ENCODE measurements around the gene TCF7L1.

The TCF7L1 gene

DNA sequence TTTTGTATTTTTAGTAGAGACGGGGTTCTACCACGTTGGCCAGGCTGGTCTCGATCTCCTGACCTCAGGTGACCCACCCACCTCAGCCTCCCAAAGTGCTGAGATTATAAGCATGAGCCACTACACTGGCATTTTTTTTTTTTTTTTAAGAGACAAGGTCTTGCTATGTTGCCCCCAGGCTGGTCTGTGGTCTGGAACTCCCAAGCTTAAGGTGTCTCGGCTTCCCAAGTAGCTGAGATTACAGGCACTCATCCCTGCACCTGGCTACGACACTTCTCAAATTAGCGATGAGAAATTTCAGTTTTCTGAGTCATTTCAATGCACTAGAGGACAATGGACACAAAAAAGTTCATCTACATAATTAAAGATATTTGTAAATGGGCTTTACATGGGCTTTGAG, 36.6 kb upstream of the TCF7L1 start:
- H3K4me3 ChIP-seq (ENCODE audit: control insufficient read depth in 1 of 7, extremely low read depth in 1 of 7, insufficient read depth in 4 of 7, low read depth in 2 of 7, low read length in 6 of 7), result no peak overlapping the region
- H3K27me3 ChIP-seq (replicated peaks in 2 of 5; ENCODE audit: control insufficient read depth in 4 of 5, insufficient read depth in 5 of 5, low read length in 4 of 5), result no peaks in the 10 kb centered on the region

DNA sequence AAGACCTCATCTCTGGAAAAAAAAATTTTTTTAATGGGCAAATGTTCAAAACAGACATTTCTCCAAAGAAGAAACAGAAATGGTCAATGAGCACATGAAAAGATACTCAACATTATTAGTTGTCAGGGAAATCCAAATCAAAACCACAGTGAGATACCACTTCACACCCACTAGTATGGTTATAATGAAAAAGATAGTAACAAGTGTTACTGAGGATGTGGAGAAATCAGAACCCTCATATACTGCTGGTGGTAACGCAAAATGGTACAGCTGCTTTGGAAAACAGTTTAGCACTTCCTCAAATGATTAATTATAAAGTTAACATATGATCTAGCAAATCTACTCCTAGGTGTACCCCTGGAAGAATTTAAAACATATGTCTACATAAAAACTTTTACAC, 29.0 kb upstream of the TCF7L1 start:
- ChIA-PET POLR2A (no interaction called here), CTCF (no interaction called here)
- H3K9me3 ChIP-seq (ENCODE audit: control extremely low read depth in 1 of 5, control insufficient read depth in 4 of 5, insufficient read depth in 2 of 5, low read depth in 1 of 5, low read length in 4 of 5), result no peaks in the 10 kb centered on the region
- no CpG with 5 or more reads among the region's 1 CpG for WGBS (ENCODE audit: insufficient coverage)
- DNase-seq, result no peak
- no peak overlapping the region for H3K27ac ChIP-seq (ENCODE audit: insufficient read depth in 1 of 2, low read depth in 1 of 2, low read length in 2 of 2, poor library complexity in 1 of 2, severe bottlenecking in 2 of 2)
- H3K27me3 ChIP-seq (replicated peaks in 2 of 5; ENCODE audit: control insufficient read depth in 4 of 5, insufficient read depth in 5 of 5, low read length in 4 of 5), result no peaks in the 10 kb centered on the region
- H3K4me3 ChIP-seq (ENCODE audit: control insufficient read depth in 1 of 7, extremely low read depth in 1 of 7, insufficient read depth in 4 of 7, low read depth in 2 of 7, low read length in 6 of 7), result no peak overlapping the region
- no peaks in the 10 kb centered on the region for H3K36me3 ChIP-seq (ENCODE audit: control insufficient read depth in 4 of 4, insufficient read depth in 4 of 4, low read length in 3 of 4)
- no peaks in the 10 kb centered on the region for H3K4me1 ChIP-seq (ENCODE audit: control extremely low read depth in 1 of 4, control insufficient read depth in 4 of 4, insufficient read depth in 4 of 4, low read length in 3 of 4)

More for the DNA sequence above, 36.6 kb upstream of the TCF7L1 start:
- ChIA-PET CTCF (no interaction called here), POLR2A (no interaction called here)
- 84% methylated on average over 4 of the region's 6 CpGs for WGBS (ENCODE audit: insufficient coverage)
- no peak overlapping the region for H3K27ac ChIP-seq (ENCODE audit: insufficient read depth in 1 of 2, low read depth in 1 of 2, low read length in 2 of 2, poor library complexity in 1 of 2, severe bottlenecking in 2 of 2)
- H3K9me3 ChIP-seq (ENCODE audit: control extremely low read depth in 1 of 5, control insufficient read depth in 4 of 5, insufficient read depth in 2 of 5, low read depth in 1 of 5, low read length in 4 of 5), result peaks cover 0 to 3% (median 0%) of the 10 kb centered on the region in 5 experiments
- no peaks in the 10 kb centered on the region for H3K36me3 ChIP-seq (ENCODE audit: control insufficient read depth in 4 of 4, insufficient read depth in 4 of 4, low read length in 3 of 4)
- DNase-seq, result no peak
- no peaks in the 10 kb centered on the region for H3K4me1 ChIP-seq (ENCODE audit: control extremely low read depth in 1 of 4, control insufficient read depth in 4 of 4, insufficient read depth in 4 of 4, low read length in 3 of 4)

DNA sequence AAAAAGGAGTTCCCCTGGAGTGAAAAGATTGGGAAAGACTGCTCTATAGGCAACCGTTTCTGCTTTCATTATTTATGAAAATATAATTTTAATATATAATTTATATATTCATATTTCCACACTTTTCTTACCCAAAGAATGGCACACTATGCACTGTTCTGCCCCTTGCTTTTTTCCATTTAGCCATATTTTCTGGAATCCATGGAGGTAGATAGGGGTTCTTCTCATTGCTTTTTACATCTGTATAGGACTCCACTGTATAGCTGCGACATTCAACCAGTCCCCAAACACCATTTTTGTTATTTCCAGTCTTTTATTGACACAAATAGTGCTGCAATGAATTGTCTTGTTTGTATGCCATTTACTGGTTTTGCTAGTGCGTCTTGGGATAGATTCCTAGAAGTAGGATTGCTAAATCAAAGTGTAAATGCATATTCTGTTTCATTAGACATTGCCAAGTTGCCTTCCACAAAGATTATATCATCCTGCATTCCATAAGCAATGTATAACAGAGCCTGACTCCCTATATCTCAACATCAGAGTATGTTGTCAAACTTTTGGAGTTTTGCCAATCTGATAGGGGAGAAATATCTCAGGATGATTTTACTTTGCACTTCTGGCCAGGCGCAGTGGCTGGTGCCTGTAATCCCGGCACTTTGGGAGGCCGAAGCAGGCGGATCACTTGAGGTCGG, 26.6 kb upstream of the TCF7L1 start:
- no peaks in the 10 kb centered on the region for H3K4me1 ChIP-seq (ENCODE audit: control extremely low read depth in 1 of 4, control insufficient read depth in 4 of 4, insufficient read depth in 4 of 4, low read length in 3 of 4)
- no peak overlapping the region for H3K4me3 ChIP-seq (ENCODE audit: control insufficient read depth in 1 of 7, extremely low read depth in 1 of 7, insufficient read depth in 4 of 7, low read depth in 2 of 7, low read length in 6 of 7)
- ChIA-PET POLR2A (no interaction called here), CTCF (interaction anchor here (1.1 kb wide), 1 partner anchor 11 kb away, joined by 3 read pairs; no protein-coding TSS in a partner anchor)
- H3K27ac ChIP-seq (ENCODE audit: insufficient read depth in 1 of 2, low read depth in 1 of 2, low read length in 2 of 2, poor library complexity in 1 of 2, severe bottlenecking in 2 of 2), result no peak overlapping the region
- 100% methylated on average over 1 of the region's 8 CpGs for WGBS (ENCODE audit: insufficient coverage)
- DNase-seq, result no peak
- no peaks in the 10 kb centered on the region for H3K36me3 ChIP-seq (ENCODE audit: control insufficient read depth in 4 of 4, insufficient read depth in 4 of 4, low read length in 3 of 4)
- peaks cover 0 to 2% (median 0%) of the 10 kb centered on the region in 5 experiments for H3K27me3 ChIP-seq (replicated peaks in 2 of 5; ENCODE audit: control insufficient read depth in 4 of 5, insufficient read depth in 5 of 5, low read length in 4 of 5)
- no peaks in the 10 kb centered on the region for H3K9me3 ChIP-seq (ENCODE audit: control extremely low read depth in 1 of 5, control insufficient read depth in 4 of 5, insufficient read depth in 2 of 5, low read depth in 1 of 5, low read length in 4 of 5)

DNA sequence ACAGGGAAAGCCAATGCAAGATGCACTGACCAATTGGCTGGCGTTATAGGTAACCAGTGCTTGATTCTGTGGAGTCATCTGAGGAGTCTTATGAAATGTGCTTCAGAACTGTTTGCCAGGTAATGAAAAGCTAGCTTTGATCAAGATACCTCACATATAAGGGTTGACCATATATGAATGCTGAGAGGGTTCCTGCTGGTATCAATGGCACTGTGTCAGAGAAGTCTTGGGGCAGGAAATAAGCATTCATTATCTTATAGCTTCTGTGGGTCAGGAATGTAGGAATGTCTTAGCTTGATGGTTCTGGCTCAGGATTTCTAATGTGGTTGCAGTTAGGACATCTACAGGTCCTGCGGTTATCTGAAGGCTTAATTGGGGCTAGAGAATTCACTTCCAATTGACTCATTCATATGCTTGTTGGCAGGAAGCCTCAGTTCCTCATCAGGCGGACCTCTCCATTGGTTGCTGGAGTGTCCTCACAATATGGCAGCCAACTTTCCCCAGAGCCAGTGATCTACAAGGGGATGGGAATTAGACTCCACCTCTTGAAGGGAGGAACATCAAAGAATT, 22.1 kb upstream of the TCF7L1 start:
- H3K27ac ChIP-seq (ENCODE audit: insufficient read depth in 1 of 2, low read depth in 1 of 2, low read length in 2 of 2, poor library complexity in 1 of 2, severe bottlenecking in 2 of 2), result no peak overlapping the region
- no peak overlapping the region for H3K4me3 ChIP-seq (ENCODE audit: control insufficient read depth in 1 of 7, extremely low read depth in 1 of 7, insufficient read depth in 4 of 7, low read depth in 2 of 7, low read length in 6 of 7)
- peaks cover 0 to 2% (median 0%) of the 10 kb centered on the region in 5 experiments for H3K27me3 ChIP-seq (replicated peaks in 2 of 5; ENCODE audit: control insufficient read depth in 4 of 5, insufficient read depth in 5 of 5, low read length in 4 of 5)
- H3K36me3 ChIP-seq (ENCODE audit: control insufficient read depth in 4 of 4, insufficient read depth in 4 of 4, low read length in 3 of 4), result no peaks in the 10 kb centered on the region
- no peaks in the 10 kb centered on the region for H3K4me1 ChIP-seq (ENCODE audit: control extremely low read depth in 1 of 4, control insufficient read depth in 4 of 4, insufficient read depth in 4 of 4, low read length in 3 of 4)
- WGBS (ENCODE audit: insufficient coverage), result 100% methylated on average over 3 of the region's 3 CpGs
- ChIA-PET POLR2A (no interaction called here), CTCF (no interaction called here)
- H3K9me3 ChIP-seq (ENCODE audit: control extremely low read depth in 1 of 5, control insufficient read depth in 4 of 5, insufficient read depth in 2 of 5, low read depth in 1 of 5, low read length in 4 of 5), result no peaks in the 10 kb centered on the region
- DNase-seq, result no peak

DNA sequence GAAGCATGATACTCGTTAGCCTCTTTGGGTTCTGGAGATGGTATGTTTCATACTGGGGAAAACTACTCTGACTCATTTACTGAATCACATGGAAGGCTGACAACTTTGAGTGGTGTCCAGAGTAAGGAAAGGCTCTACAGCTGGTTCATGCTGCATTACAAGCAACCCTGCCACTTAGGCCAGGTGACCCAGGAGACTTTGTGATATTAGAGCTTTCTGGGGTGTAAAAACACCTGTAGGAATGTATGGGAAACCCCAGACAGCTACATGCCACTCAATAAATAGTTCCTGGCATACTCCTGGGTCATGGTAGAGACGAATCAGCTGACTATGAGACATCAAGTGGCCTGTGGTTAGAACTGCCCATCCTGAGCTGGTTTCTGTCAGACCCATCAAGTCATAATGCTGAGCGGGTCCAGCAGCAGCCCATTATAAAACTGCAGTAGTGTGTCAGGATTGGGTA, 21.3 kb upstream of the TCF7L1 start:
- Histone ChIP-seq H3K9me3 (ENCODE audit: control extremely low read depth in 1 of 5, control insufficient read depth in 4 of 5, insufficient read depth in 2 of 5, low read depth in 1 of 5, low read length in 4 of 5) (no peaks in the 10 kb centered on the region), H3K27ac (ENCODE audit: insufficient read depth in 1 of 2, low read depth in 1 of 2, low read length in 2 of 2, poor library complexity in 1 of 2, severe bottlenecking in 2 of 2) (no peak overlapping the region), H3K4me3 (ENCODE audit: control insufficient read depth in 1 of 7, extremely low read depth in 1 of 7, insufficient read depth in 4 of 7, low read depth in 2 of 7, low read length in 6 of 7) (no peak overlapping the region), H3K27me3 (replicated peaks in 2 of 5; ENCODE audit: control insufficient read depth in 4 of 5, insufficient read depth in 5 of 5, low read length in 4 of 5) (peaks cover 0 to 2% (median 0%) of the 10 kb centered on the region in 5 experiments), H3K4me1 (ENCODE audit: control extremely low read depth in 1 of 4, control insufficient read depth in 4 of 4, insufficient read depth in 4 of 4, low read length in 3 of 4) (no peaks in the 10 kb centered on the region), H3K36me3 (ENCODE audit: control insufficient read depth in 4 of 4, insufficient read depth in 4 of 4, low read length in 3 of 4) (no peaks in the 10 kb centered on the region)
- 100% methylated on average over 2 of the region's 3 CpGs for WGBS (ENCODE audit: insufficient coverage)
- ChIA-PET CTCF (interaction anchor here (1.3 kb wide), 1 partner anchor 10 kb away, joined by 3 read pairs; no protein-coding TSS in a partner anchor), POLR2A (no interaction called here)
- no peak for DNase-seq

DNA sequence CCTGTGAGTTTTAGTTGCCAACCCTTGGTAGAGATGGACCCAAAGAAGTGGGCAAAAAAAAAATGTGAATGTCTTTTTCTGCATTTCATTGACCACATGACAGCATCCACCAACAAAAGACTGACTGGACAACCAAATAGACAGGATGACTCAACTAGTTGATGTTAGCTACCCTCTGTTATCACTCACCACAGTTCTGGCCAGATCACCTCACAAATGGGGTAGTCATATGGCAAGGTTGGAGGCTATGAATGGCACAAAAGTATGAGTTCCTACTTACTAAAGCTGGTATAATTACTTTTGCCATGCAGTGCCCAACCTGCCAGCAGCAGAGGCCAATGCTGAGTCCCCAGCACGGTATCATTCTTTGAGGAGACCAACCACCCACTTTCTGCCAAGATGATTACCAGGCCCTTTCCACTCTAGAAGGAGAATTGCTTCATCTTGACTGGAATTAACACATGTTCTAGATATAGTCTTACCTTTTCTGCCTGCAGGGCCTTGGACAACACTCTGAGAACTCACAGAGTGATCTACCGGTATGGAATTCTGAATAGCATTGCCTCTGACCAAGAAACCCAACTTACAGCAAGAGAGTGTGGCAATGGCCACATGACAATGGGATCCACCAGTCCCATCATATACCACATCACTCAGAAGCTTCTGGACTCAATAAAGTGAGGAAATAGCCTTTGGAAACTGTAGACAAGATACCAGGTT, 20.1 kb upstream of the TCF7L1 start:
- DNase-seq, result no peak
- Histone ChIP-seq H3K27me3 (replicated peaks in 2 of 5; ENCODE audit: control insufficient read depth in 4 of 5, insufficient read depth in 5 of 5, low read length in 4 of 5) (peaks cover 0 to 2% (median 0%) of the 10 kb centered on the region in 5 experiments), H3K4me1 (ENCODE audit: control extremely low read depth in 1 of 4, control insufficient read depth in 4 of 4, insufficient read depth in 4 of 4, low read length in 3 of 4) (no peaks in the 10 kb centered on the region), H3K9me3 (ENCODE audit: control extremely low read depth in 1 of 5, control insufficient read depth in 4 of 5, insufficient read depth in 2 of 5, low read depth in 1 of 5, low read length in 4 of 5) (no peaks in the 10 kb centered on the region), H3K27ac (ENCODE audit: insufficient read depth in 1 of 2, low read depth in 1 of 2, low read length in 2 of 2, poor library complexity in 1 of 2, severe bottlenecking in 2 of 2) (no peak overlapping the region), H3K4me3 (ENCODE audit: control insufficient read depth in 1 of 7, extremely low read depth in 1 of 7, insufficient read depth in 4 of 7, low read depth in 2 of 7, low read length in 6 of 7) (no peak overlapping the region), H3K36me3 (ENCODE audit: control insufficient read depth in 4 of 4, insufficient read depth in 4 of 4, low read length in 3 of 4) (no peaks in the 10 kb centered on the region)
- WGBS (ENCODE audit: insufficient coverage), result 28% methylated on average over 2 of the region's 2 CpGs
- POLR2A ChIA-PET, result no interaction called here
- CTCF ChIA-PET, result interaction anchor here (1.3 kb wide), 1 partner anchor 9 kb away, joined by 3 read pairs; no protein-coding TSS in a partner anchor

Data from common myeloid progenitor, CD34-positive (primary cell).